Activated naive CD8-positive, alpha-beta T cell treated with anti-CD3 and anti-CD28 coated beads, Interleukin-2, amount 50 U/mL, for 24 hours (primary cell): Measurements from ENCODE around the gene PPP6R3.

Source experiments
- ATAC-seq: fragments of 150-1000 bp; cut with Tn5 transposase; one replicate; pipeline ENCODE4 v1.10.0; 2021
- DNase-seq: peaks from one replicate; pipeline ENCODE4 v3.0.0; 2021
- H3K27ac Mint-ChIP-seq: one replicate; pipeline ENCODE4 v1.8.0; 2021; ENCODE audit warnings: mild to moderate bottlenecking, mixed read lengths
- H3K27me3 Mint-ChIP-seq: one replicate; pipeline ENCODE4 v1.8.0; 2021; ENCODE audit warnings: mixed read lengths
- H3K36me3 Mint-ChIP-seq: one replicate; pipeline ENCODE4 v1.8.0; 2021; ENCODE audit warnings: low read depth, mixed read lengths
- H3K4me1 Mint-ChIP-seq: one replicate; pipeline ENCODE4 v1.8.0; 2021; ENCODE audit warnings: mixed read lengths
- H3K4me3 Mint-ChIP-seq: one replicate; pipeline ENCODE4 v1.8.0; 2021; ENCODE audit warnings: mild to moderate bottlenecking, moderate library complexity, mixed read lengths
- H3K9me3 Mint-ChIP-seq: one replicate; pipeline ENCODE4 v1.8.0; 2021; ENCODE audit warnings: mixed read lengths

Gene PPP6R3

GRCh38 chr11:68549789-68550484 lies 89.4 kb downstream of the PPP6R3 start:
- peaks cover 69% of the 10 kb centered on the region for H3K4me1 Mint-ChIP-seq
- no peak for DNase-seq
- peak; percentile 49 for ATAC-seq
- peak overlapping the region; percentile 86 for H3K27ac Mint-ChIP-seq
- H3K27me3 Mint-ChIP-seq: no peaks in the 10 kb centered on the region
- H3K4me3 Mint-ChIP-seq: peak overlapping the region; percentile 55
- peaks cover 68% of the 10 kb centered on the region for H3K36me3 Mint-ChIP-seq
- no peaks in the 10 kb centered on the region for H3K9me3 Mint-ChIP-seq

- Mint-ChIP-seq H3K36me3 (peaks cover 65% of the 10 kb centered on the region), H3K4me3 (peak overlapping the region; percentile 55), H3K9me3 (no peaks in the 10 kb centered on the region), H3K4me1 (peaks cover 64% of the 10 kb centered on the region), H3K27me3 (no peaks in the 10 kb centered on the region), H3K27ac (peak overlapping the region; percentile 86)
- ATAC-seq (peak; percentile 61), DNase-seq (peak; percentile 45)
These were observed 89.9 kb downstream of the PPP6R3 start for GRCh38 chr11:68550485-68550817.

GRCh38 chr11:68551223-68551622 lies 90.7 kb downstream of the PPP6R3 start:
- Mint-ChIP-seq H3K4me3 (no peak overlapping the region), H3K36me3 (peaks cover 68% of the 10 kb centered on the region), H3K27me3 (no peaks in the 10 kb centered on the region), H3K9me3 (no peaks in the 10 kb centered on the region), H3K4me1 (peaks cover 57% of the 10 kb centered on the region), H3K27ac (peak overlapping the region; percentile 86)
- no peak for ATAC-seq
- DNase-seq: no peak

DNA sequence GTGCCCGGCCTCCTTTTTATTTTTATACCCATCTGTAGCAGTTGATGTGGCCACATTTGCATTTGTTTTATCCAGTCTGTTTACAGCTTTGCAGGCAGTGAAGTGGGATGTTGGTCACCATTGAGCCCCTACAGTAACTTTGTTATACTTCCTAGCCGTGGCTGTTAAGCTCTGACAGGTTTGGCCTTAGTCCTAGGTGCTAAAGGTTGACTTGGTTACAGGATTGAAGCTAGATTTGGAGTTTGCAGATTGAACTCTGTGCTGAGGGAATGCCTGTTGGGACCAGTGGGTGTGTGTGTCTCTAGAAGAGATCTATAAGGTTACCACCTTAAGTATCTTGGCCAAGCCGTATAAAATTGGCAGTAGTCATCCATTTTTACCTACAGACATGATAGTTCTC lies 91.2 kb downstream of the PPP6R3 start:
- DNase-seq (no peak), ATAC-seq (no peak)
- peaks cover 51% of the 10 kb centered on the region for H3K4me1 Mint-ChIP-seq
- H3K27me3 Mint-ChIP-seq: no peaks in the 10 kb centered on the region
- H3K4me3 Mint-ChIP-seq: no peak overlapping the region
- H3K27ac Mint-ChIP-seq: peak overlapping the region; percentile 14
- H3K9me3 Mint-ChIP-seq: no peaks in the 10 kb centered on the region
- H3K36me3 Mint-ChIP-seq: peaks cover 64% of the 10 kb centered on the region

DNA sequence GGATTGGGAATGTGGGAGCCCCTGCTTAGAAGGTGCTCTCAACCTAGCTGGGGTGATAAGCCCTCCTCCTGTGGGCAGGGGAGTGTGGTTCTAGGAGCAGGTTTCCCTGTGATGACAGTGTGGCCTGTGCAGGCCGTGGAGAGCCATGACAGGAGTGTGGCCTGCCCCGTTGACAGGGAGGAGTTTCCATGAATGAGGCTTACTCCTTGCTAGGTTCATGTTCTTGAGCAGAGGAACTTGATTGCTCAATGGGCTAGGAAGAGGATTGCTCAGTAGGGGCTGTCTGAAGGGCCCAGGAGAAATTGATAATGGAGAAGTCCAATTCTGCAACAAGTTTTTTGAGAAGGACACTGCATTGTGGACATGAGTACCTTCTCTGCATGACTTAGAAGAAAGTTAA lies 92.0 kb downstream of the PPP6R3 start:
- ATAC-seq (no peak), DNase-seq (no peak)
- Mint-ChIP-seq H3K9me3 (no peaks in the 10 kb centered on the region), H3K4me1 (peaks cover 44% of the 10 kb centered on the region), H3K27ac (no peak overlapping the region), H3K36me3 (peaks cover 62% of the 10 kb centered on the region), H3K27me3 (no peaks in the 10 kb centered on the region), H3K4me3 (no peak overlapping the region)

DNA sequence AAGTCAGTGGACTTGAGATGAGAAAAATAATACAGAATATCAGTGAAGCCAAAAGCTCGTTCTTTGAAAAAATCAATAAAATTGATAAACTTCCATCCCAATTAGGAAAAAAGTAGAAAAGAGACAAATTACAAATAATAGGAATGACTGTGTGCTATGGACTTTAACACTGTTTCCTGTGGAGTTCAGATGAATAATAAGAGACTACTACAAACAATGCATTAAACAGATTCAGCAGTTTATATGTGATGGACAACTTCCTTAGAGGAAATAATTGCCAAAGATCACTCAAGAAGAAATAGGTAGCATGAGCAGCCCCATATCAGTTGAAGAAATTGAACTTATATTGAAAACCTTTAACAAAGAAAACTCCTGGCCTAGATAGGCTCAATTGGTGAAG lies 99.7 kb downstream of the PPP6R3 start:
- ATAC-seq (no peak), DNase-seq (no peak)
- Mint-ChIP-seq H3K4me1 (peaks cover 6% of the 10 kb centered on the region), H3K36me3 (peaks cover 55% of the 10 kb centered on the region), H3K9me3 (no peaks in the 10 kb centered on the region), H3K27ac (no peak overlapping the region), H3K4me3 (no peak overlapping the region), H3K27me3 (no peaks in the 10 kb centered on the region)

GRCh38 chr11:68563454-68563853 lies 102.9 kb downstream of the PPP6R3 start:
- Mint-ChIP-seq H3K27me3 (no peaks in the 10 kb centered on the region), H3K27ac (peak overlapping the region; percentile 43), H3K4me1 (peaks cover 21% of the 10 kb centered on the region), H3K4me3 (no peak overlapping the region), H3K9me3 (no peaks in the 10 kb centered on the region), H3K36me3 (peaks cover 63% of the 10 kb centered on the region)
- ATAC-seq (no peak), DNase-seq (no peak)

DNA sequence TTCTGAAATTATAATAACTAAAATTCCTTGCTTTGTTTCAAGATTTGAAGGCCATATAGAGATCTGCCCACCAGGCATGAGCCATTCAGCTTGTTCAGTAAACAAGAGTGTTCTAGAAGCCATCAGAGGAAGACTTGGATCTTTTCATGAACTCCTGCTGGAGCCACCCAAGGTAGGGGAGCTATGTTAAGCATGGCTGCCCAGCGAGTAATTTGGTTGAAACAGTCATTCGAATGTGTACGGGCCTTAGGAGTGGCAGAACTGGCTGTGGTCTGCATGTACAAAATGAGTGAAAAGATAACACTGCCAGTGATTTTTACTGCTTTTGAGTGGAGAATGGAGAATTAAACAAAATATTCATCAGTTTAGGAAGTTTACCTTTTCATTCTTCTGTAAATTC lies 103.7 kb downstream of the PPP6R3 start:
- no peaks in the 10 kb centered on the region for H3K9me3 Mint-ChIP-seq
- no peak overlapping the region for H3K4me3 Mint-ChIP-seq
- DNase-seq (no peak), ATAC-seq (no peak)
- peaks cover 60% of the 10 kb centered on the region for H3K36me3 Mint-ChIP-seq
- H3K27me3 Mint-ChIP-seq: no peaks in the 10 kb centered on the region
- no peak overlapping the region for H3K27ac Mint-ChIP-seq
- H3K4me1 Mint-ChIP-seq: peaks cover 27% of the 10 kb centered on the region

GRCh38 chr11:68565768-68566167 lies 105.2 kb downstream of the PPP6R3 start:
- no peak overlapping the region for H3K27ac Mint-ChIP-seq
- H3K36me3 Mint-ChIP-seq: peaks cover 64% of the 10 kb centered on the region
- H3K4me1 Mint-ChIP-seq: peaks cover 35% of the 10 kb centered on the region
- H3K27me3 Mint-ChIP-seq: no peaks in the 10 kb centered on the region
- DNase-seq (no peak), ATAC-seq (no peak)
- no peaks in the 10 kb centered on the region for H3K9me3 Mint-ChIP-seq
- no peak overlapping the region for H3K4me3 Mint-ChIP-seq

GRCh38 chr11:68567553-68567952 lies 107.0 kb downstream of the PPP6R3 start:
- ATAC-seq (no peak), DNase-seq (no peak)
- Mint-ChIP-seq H3K27me3 (no peaks in the 10 kb centered on the region), H3K27ac (no peak overlapping the region), H3K36me3 (peaks cover 66% of the 10 kb centered on the region), H3K9me3 (no peaks in the 10 kb centered on the region), H3K4me1 (peaks cover 36% of the 10 kb centered on the region), H3K4me3 (no peak overlapping the region)

DNA sequence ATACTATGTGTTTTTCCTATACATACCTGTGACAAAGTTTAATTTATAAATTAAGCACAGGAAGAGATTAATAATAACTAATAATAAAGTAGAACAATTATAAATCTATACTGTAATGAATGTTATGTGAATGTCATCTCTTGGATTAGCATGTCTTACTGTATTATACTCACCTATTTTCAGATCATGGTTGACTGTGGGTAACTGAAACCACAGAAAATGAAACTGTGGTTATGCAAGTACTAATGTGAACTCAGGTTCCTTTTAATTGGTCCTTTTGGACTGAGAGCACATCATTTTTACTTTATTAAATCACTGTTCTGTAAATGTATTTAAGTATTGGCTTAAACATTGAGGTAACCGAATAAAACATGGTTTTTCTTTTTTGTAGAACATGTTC lies 108.8 kb downstream of the PPP6R3 start:
- Mint-ChIP-seq H3K27me3 (no peaks in the 10 kb centered on the region), H3K9me3 (no peaks in the 10 kb centered on the region), H3K4me3 (no peak overlapping the region), H3K36me3 (peaks cover 74% of the 10 kb centered on the region), H3K4me1 (peaks cover 32% of the 10 kb centered on the region), H3K27ac (no peak overlapping the region)
- peak; percentile 43 for ATAC-seq
- DNase-seq: no peak

GRCh38 chr11:68570691-68571090 lies 110.1 kb downstream of the PPP6R3 start:
- ATAC-seq (no peak), DNase-seq (no peak)
- Mint-ChIP-seq H3K36me3 (peaks cover 67% of the 10 kb centered on the region), H3K27me3 (no peaks in the 10 kb centered on the region), H3K27ac (no peak overlapping the region), H3K4me1 (peaks cover 34% of the 10 kb centered on the region), H3K4me3 (no peak overlapping the region), H3K9me3 (no peaks in the 10 kb centered on the region)

- no peak for ATAC-seq
- H3K27ac Mint-ChIP-seq: no peak overlapping the region
- peaks cover 67% of the 10 kb centered on the region for H3K36me3 Mint-ChIP-seq
- H3K9me3 Mint-ChIP-seq: no peaks in the 10 kb centered on the region
- H3K27me3 Mint-ChIP-seq: no peaks in the 10 kb centered on the region
- H3K4me1 Mint-ChIP-seq: peaks cover 12% of the 10 kb centered on the region
- DNase-seq: no peak
- H3K4me3 Mint-ChIP-seq: no peak overlapping the region
These were observed 113.8 kb downstream of the PPP6R3 start for GRCh38 chr11:68574308-68574707.

DNA sequence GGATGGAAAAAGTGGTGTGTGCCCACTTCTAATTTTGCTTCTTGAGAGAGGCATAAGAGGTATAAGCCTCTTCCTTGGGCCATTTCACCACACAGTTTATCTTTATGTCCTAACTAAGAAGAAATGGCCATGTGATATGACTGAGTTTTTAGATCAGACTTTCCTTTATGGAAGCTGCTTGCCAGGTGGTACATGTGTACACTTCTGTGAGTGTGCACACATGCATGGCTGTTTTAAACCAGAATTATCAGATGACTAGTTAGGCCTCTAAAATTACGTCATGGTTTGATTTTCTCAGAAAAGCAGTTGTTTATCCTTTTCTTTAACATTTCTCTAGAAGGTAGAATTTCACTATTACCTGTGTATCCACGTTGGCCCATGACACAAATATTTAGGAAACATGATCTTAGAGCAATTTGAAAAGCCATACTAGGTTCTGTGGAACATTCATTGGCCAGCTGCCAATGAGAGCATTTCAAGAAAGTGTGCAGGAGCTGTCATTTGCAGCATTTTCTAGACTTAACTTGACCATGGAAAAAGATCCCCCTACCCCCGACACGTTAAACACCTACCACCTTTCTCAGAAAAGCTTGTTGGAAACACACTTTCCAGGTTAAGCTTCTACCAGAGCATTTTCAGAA lies 114.6 kb downstream of the PPP6R3 start:
- peaks cover 69% of the 10 kb centered on the region for H3K36me3 Mint-ChIP-seq

GRCh38 chr11:68579455-68579854 lies 118.9 kb downstream of the PPP6R3 start:
- ATAC-seq (no peak), DNase-seq (no peak)
- peaks cover 5% of the 10 kb centered on the region for H3K4me1 Mint-ChIP-seq
- H3K27me3 Mint-ChIP-seq: no peaks in the 10 kb centered on the region
- no peak overlapping the region for H3K27ac Mint-ChIP-seq
- no peaks in the 10 kb centered on the region for H3K9me3 Mint-ChIP-seq
- no peak overlapping the region for H3K4me3 Mint-ChIP-seq
- peaks cover 55% of the 10 kb centered on the region for H3K36me3 Mint-ChIP-seq

More for the DNA sequence above, 114.6 kb downstream of the PPP6R3 start:
- no peaks in the 10 kb centered on the region for H3K9me3 Mint-ChIP-seq
- ATAC-seq: no peak
- H3K4me1 Mint-ChIP-seq: peaks cover 4% of the 10 kb centered on the region
- DNase-seq: no peak
- H3K27me3 Mint-ChIP-seq: no peaks in the 10 kb centered on the region
- H3K27ac Mint-ChIP-seq: no peak overlapping the region
- H3K4me3 Mint-ChIP-seq: no peak overlapping the region
